PC-9 (cell line): Measurements from ENCODE around the gene MCM7.

Source experiments
- EZH2 ChIP-seq: fragments of 200-600 bp; sonication (generic); IDR thresholded peaks from 2 replicates; pipeline ENCODE4 v1.8.0; 2017; ENCODE audit warnings: antibody characterized with exemption, low read depth
- TF ChIP-seq, protein P1 (sequence below): fragments of 200-600 bp; sonication (generic); conservative IDR thresholded peaks from 2 replicates; pipeline ENCODE4 v1.6.1; 2017; ENCODE audit warnings: mixed run types, antibody characterized with exemption, mild to moderate bottlenecking, moderate library complexity

DNA sequence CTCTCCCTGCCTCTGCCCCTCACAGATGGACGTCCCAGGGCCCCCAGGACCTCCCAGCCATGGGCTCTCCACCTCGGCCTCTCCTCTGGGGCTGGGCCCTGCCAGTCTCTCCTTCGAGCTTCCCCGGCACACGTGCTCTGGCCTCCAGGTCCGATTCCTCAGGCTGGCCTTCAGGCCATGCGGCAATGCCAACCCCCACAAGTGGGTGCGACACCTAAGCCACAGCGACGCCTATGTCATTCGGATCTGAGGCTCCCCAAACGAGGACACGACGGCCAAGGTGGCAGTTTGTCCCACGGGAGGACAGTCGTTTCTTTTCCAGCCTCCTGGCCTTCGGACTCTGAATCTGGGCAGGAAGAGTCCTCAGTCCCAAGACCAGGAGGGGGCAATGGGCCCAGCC, 5.4 kb upstream of the MCM7 start:
- TF ChIP-seq, protein P1, sequence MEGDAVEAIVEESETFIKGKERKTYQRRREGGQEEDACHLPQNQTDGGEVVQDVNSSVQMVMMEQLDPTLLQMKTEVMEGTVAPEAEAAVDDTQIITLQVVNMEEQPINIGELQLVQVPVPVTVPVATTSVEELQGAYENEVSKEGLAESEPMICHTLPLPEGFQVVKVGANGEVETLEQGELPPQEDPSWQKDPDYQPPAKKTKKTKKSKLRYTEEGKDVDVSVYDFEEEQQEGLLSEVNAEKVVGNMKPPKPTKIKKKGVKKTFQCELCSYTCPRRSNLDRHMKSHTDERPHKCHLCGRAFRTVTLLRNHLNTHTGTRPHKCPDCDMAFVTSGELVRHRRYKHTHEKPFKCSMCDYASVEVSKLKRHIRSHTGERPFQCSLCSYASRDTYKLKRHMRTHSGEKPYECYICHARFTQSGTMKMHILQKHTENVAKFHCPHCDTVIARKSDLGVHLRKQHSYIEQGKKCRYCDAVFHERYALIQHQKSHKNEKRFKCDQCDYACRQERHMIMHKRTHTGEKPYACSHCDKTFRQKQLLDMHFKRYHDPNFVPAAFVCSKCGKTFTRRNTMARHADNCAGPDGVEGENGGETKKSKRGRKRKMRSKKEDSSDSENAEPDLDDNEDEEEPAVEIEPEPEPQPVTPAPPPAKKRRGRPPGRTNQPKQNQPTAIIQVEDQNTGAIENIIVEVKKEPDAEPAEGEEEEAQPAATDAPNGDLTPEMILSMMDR: no peak
- TF ChIP-seq EZH2: no peak
